IPS-18c (cell line): ENCODE data around the gene PLEKHM3.
"Not testable (repeated sequence)": the region's sequence is repeated elsewhere in the genome, so short reads cannot be mapped to it uniquely, and the experiment has no call there.

Experiments used
- H3K4me3 ChIP-seq: 2 replicates; pipeline ENCODE4 v1.7.0; 2013; ENCODE audit warnings: low read depth, mild to moderate bottlenecking, low read length, moderate library complexity; ENCODE audit not compliant: insufficient read depth
- H3K9me3 ChIP-seq: one replicate; pipeline ENCODE4 v1.6.1; 2013; ENCODE audit warnings: mild to moderate bottlenecking, low read length, moderate library complexity; ENCODE audit not compliant: control insufficient read depth, insufficient read depth

The PLEKHM3 gene

GRCh38 chr2:207816546-207816945 lies 208.8 kb downstream of the PLEKHM3 start:
- Histone ChIP-seq H3K9me3 (no peaks in the 10 kb centered on the region), H3K4me3 (no peak overlapping the region)

- Histone ChIP-seq H3K9me3 (no peaks in the 10 kb centered on the region), H3K4me3 (no peak overlapping the region)
These were observed 210.1 kb downstream of the PLEKHM3 start for GRCh38 chr2:207815254-207815653.

- H3K4me3 ChIP-seq, result no peak overlapping the region
- no peaks in the 10 kb centered on the region for H3K9me3 ChIP-seq
These were observed 211.4 kb downstream of the PLEKHM3 start for GRCh38 chr2:207813942-207814341.

GRCh38 chr2:207813221-207813916 lies 212.0 kb downstream of the PLEKHM3 start:
- no peak overlapping the region for H3K4me3 ChIP-seq

DNA sequence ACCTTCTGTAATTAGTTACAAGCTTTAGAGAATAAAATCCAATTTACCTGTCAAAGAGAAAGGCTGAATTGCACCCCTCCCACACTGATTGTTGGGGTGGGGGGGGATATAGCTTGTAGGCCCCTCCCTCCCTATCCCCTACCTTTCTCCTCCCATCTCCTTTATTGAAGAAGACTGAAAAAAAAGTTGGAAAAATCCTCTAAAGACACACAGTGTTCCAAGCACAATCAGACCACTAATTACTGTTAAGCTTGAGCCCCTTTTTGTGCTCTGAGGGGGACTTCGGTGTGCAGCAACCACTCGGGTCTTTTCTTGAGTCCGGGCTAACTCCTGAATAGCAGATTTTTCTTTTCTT lies 212.6 kb downstream of the PLEKHM3 start:
- Histone ChIP-seq H3K9me3 (no peaks in the 10 kb centered on the region), H3K4me3 (no peak overlapping the region)

More at GRCh38 chr2:207813221-207813916, 212.0 kb downstream of the PLEKHM3 start:
- no peaks in the 10 kb centered on the region for H3K9me3 ChIP-seq

- Histone ChIP-seq H3K4me3 (no peak overlapping the region), H3K9me3 (no peaks in the 10 kb centered on the region)
These were observed 213.1 kb downstream of the PLEKHM3 start for GRCh38 chr2:207812058-207812725.

- not testable (repeated sequence) for H3K4me3 ChIP-seq, H3K9me3 ChIP-seq
These were observed 213.7 kb downstream of the PLEKHM3 start for GRCh38 chr2:207811658-207812057.

DNA sequence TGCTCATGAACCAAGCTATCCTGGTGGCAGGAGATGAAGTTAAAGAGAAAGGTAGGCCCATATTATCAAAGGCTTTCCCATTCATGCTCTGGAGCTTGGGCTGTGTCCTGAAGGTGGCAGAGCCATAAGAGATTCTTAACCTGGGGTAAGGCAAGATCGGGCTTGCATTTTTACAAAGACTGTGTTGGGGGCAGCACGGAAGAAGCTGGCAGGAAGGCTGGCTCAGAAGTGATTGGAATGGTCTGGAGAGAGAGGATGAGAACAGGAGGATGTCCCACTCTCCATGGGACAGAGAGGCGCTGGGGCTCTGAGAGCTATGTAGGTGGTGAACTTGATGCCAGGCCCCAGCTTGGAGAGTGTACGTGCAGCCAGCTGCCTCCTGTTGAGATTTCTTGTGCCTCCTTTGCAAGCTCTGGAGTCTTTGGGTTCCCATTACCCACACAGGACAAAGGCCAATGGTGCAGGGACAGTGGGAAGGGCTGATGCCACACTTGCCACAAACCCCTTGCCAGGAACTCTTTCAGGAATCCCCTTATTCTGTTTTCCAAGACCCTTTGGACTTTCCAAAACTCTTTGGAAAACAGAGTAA lies 215.0 kb downstream of the PLEKHM3 start:
- H3K4me3 ChIP-seq, result no peak overlapping the region
- H3K9me3 ChIP-seq, result no peaks in the 10 kb centered on the region

DNA sequence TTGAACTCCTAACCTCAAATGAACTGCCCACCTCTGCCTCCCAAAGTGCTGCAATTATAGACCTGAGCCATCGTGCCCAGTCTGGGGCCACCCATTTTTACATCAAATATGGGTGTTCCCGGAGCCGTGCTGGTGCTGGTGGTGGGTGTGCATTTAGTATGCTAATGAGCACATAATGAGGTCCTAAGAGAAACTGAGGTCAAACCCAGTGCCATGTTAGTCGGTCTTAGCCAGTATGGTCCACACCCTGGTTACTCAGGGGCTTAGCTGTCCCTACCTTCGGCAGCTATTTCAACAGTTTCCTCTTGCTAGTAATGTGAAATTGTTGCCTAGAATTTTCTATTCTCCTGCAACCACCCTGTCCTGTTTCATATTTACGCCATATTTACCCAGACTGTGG lies 217.2 kb downstream of the PLEKHM3 start:
- Histone ChIP-seq H3K9me3 (no peaks in the 10 kb centered on the region), H3K4me3 (no peak overlapping the region)

DNA sequence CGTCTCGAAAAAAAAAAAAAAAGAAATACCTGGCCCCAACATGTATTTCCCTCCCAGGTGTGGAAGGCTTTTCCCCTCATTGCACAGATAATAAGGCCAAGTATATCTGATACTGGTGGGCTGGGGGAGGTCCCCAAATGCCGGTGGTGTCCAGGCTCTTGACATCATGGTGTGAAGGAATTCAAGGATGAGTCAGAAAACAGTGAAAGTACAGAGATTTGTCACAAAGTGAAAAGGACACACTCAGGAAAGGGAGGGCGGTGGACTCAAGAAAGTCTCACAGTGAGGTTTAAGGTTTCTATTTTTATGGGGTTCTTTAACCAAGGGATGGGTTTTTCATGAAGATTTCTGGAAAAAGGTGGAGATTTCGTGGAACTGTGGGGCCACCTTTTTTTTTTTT lies 217.8 kb downstream of the PLEKHM3 start:
- no peaks in the 10 kb centered on the region for H3K9me3 ChIP-seq

DNA sequence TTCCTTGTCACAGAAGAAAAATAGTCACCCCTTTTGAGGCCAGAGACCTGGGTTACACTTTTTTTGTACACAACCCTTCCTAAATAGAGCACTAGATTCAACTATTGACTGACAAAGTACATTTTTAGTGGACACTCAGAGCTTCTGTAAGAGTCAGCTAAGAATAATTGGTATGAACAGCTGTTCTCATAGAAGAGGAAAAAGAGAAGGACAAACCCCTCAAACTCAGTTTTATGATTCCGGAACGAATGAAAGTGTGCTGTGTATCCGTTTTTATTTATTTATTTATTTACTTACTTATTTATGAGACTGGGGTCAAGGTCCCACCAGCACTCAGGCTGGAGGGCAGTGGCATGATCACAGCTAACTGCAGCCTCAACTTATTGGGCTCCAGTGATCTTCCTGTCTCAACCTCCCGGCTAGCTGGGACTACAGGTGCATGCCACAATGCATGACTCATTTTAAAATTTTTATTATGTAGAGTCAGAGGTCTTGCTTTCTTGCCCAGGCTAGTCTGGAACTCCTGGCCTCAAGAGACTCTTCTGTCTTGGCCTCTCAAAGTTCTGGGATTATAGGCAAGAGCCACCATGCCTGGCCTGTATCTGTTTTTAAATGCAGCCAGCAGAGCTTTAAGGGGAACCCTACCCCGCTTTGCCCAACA lies 219.6 kb downstream of the PLEKHM3 start:
- Histone ChIP-seq H3K9me3 (no peaks in the 10 kb centered on the region), H3K4me3 (no peak overlapping the region)

More for the DNA sequence above, 217.8 kb downstream of the PLEKHM3 start:
- no peak overlapping the region for H3K4me3 ChIP-seq

DNA sequence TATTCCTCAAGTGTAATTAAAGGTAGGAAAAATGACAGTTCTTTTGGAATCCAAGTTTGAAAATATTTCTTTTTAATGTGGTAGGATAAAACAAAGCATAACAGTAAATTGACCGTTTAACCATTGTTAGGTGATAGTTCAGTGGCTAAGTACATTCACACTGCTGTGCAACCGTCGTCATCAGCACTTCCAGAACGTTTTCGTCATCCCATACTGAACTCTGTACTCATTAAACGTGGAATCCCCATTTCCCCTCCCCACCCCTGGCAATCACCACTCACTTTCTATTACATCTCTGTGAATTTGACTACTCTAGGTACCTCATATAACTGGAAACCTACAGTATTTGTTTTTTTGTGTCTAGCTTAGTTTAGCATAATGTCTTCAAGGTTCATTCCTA lies 222.7 kb downstream of the PLEKHM3 start:
- Histone ChIP-seq H3K4me3 (no peak overlapping the region), H3K9me3 (no peaks in the 10 kb centered on the region)

GRCh38 chr2:207801259-207801658 lies 224.1 kb downstream of the PLEKHM3 start:
- H3K9me3 ChIP-seq, result no peaks in the 10 kb centered on the region
- H3K4me3 ChIP-seq, result no peak overlapping the region

DNA sequence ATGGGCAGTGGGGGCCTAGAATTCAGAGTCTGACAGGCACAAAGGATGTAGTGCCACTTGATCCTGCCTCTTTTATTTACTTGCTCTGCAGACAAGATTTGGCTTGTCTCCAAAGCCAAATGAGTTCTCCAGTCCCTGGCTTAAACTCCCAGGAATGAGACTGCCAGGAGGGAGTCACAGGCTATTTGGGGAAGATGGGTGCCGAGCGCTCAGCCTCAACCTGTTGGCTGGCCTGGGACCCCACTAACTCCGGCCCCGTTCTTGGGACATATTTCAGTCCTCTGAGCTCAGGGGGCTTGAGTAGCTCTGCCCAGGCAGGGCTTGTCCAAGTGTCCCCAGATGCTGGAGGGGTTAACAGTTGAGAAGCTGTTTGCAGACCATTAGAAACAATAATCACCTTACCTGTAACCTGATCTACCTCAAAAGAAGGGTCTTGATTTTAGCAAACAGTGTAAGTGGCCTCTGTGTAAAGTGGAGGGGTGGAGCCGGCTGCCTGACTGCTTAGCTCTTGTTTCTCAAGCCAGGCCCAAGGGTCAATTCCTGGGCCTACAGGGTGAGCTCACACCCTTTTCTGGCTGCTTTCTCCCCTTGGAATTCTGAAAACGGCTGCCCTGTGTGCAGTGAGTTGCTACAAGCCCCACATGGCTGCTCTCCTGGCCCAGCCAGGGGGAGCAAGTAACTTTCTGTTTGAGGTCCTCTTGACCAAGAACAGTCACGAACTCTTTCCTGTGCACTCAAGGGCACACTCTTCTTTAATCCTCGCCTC lies 228.6 kb downstream of the PLEKHM3 start:
- no peak overlapping the region for H3K4me3 ChIP-seq
- no peaks in the 10 kb centered on the region for H3K9me3 ChIP-seq

DNA sequence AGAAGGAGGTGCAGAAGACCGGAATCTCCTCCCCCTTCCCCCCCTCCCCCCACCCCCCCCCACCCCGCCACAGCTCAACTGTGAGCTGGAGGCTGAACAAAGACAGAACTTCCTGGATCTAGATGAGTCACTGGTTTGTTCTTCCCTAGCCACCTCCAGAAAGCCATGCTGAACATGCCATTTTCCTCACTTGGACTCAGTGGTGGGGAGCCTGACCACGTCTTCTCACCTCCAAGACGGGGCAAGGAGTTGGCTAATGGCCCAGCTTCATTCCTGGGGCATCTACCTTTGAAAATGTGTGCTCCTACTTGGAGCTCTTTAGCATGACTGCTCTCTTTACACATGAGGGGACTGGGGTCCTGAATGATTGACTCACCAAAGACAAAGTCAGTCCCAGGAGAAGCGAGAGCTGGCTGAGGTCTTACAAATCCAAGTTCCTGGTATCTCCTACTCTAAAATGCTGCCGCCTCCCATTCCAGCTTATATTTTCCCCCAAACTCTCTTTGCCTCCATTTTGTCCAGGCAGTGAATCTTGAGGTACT lies 233.0 kb downstream of the PLEKHM3 start:
- H3K9me3 ChIP-seq, result no peaks in the 10 kb centered on the region

GRCh38 chr2:207791579-207792243 lies 233.6 kb downstream of the PLEKHM3 start:
- H3K4me3 ChIP-seq, result no peak overlapping the region
- H3K9me3 ChIP-seq, result no peaks in the 10 kb centered on the region

More for the DNA sequence above, 233.0 kb downstream of the PLEKHM3 start:
- H3K4me3 ChIP-seq, result no peak overlapping the region

DNA sequence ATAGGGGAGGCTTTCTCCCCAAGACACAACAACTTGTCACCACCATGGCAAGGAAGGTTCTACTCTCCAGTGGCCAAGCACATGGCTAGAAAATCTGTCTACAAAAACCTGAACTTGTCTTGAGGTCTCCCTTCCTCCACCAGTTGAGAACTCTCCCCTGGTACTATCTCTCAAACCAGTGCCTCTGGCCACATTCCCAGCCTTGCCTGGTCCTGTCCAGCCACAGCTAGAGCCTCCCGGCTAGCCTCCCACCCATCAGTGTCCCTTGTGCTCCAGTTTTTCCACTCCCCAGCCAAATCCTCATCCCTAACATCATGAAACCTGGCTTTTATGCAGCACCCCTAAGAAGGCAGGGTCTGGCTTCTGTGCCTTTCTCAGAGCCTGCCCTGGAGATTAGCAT lies 234.4 kb downstream of the PLEKHM3 start:
- no peaks in the 10 kb centered on the region for H3K9me3 ChIP-seq
- no peak overlapping the region for H3K4me3 ChIP-seq
